ENCODE results near the gene PXN. TPM values are rescaled to one million over a fixed set of nuclear protein-coding genes. Genes with fewer than 3 reads are reported as not detected.

The PXN gene
- total and polyA plus RNA-seq, 2 of the 13 experiments (the other 11 are each of a cell fraction or from before 2014, with no cell fraction given): 13.6 to 14.2 TPM

DNA sequence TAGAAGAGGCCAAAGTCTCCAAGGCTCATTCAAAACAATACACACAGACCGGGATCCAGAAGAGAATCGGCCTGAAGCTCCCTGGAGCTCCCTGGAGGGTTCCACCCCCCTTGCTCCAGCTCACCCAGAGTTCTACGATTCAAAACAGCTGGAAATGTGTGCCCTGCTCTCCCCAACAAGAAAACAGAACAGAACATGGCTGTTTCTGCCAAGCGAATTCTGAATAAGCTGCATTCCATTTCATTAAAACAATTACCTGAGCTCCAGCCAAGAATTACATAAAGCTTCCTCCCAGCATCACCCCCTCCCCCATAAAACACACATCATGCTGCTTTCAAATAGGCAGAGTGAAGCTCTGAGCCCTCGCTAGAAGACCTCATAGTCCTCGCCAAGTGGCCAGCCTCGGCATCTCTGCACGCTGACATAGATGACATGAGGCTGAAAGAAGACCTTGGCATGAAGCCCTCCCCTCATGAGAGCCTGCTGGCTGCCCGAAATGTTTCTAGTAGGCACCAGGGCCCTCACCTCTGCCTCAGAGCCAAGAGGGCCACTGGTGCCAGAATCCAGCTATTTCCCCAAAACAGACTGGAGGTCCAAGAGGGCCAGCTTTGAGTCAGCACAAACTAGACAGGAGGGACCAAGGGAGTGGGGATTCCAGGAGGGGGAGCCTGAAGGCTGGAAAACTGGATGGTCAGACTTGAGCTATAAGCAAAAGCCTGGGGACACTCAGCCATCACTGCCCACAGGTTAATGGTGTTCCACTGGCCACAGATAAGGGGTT is 8.3 kb downstream of the PXN start:
- Histone ChIP-seq H4K20me1 (ENCODE audit: insufficient read depth, low read length) (peaks cover 3% of the 10 kb centered on the region; the same call in 1 of the 2 replicates), H3K9me3 (ENCODE audit: low read length) (no peaks in the 10 kb centered on the region), H3K4me2 (ENCODE audit: low read depth, low read length) (0 out of 2 replicates have a peak overlapping the region, but pooled peaks have one; percentile 4), H3K27me3 (ENCODE audit: control insufficient read depth in 1 of 2, insufficient read depth in 2 of 2, low read length in 2 of 2) (no peaks in the 10 kb centered on the region), H3K79me2 (ENCODE audit: insufficient read depth, low read length) (peaks cover 40% of the 10 kb centered on the region), H3K4me3 (replicated peaks in 1 of 3; ENCODE audit: insufficient read depth in 1 of 3, low read depth in 2 of 3, low read length in 3 of 3) (no peak overlapping the region), H3K27ac (ENCODE audit: extremely low read length, insufficient read depth, low read length) (no peak overlapping the region), H3K4me1 (ENCODE audit: insufficient read depth, low read length) (peaks cover 57% of the 10 kb centered on the region), H2AFZ (ENCODE audit: low read length) (no peak overlapping the region), H3K9ac (ENCODE audit: insufficient read depth, low read depth, low read length) (no peak overlapping the region), H3K36me3 (replicated peaks in 1 of 2; ENCODE audit: control insufficient read depth in 1 of 2, insufficient read depth in 2 of 2, low read length in 2 of 2) (no peaks in the 10 kb centered on the region; a peak in 1 of 5 replicates)
- DNase-seq (ENCODE audit: low spot score) (no peak), ATAC-seq (peak; percentile 40), FAIRE-seq (no peak)
- 91% methylated on average over 4 of the region's 9 CpGs for WGBS (ENCODE audit: low lambda C conversion rate)
- CTCF ChIA-PET (ENCODE audit: low intra/inter-chr PET ratio, low total read pairs): no interaction called here
- POLR2A ChIA-PET: interaction anchor here (0.7 to 13.4 kb wide), 5 partner anchors 8 to 188 kb away, joined by 3 to 265 read pairs (median 4); partner anchors contain the start of genes PXN, RNU4-1 and RPLP0
- in situ Hi-C loops (cut with HindIII; ENCODE audit: extremely low pct_ligation_motif_present, low pct_unique_long_range_greater_than_20kb) (no loop called here), intact Hi-C loops (cut with micrococcal nuclease; ENCODE audit: unreplicated experiment) (no loop called here)
- no TSS peak for BruUV-seq (replicated peaks)
- TF ChIP-seq ZFAT (CRISPR knock-in tag; conservative IDR thresholded peaks at IDR 0.05) (no peak), EED (CRISPR knock-in tag; IDR thresholded peaks at IDR 0.05) (no peak), MXD4 (CRISPR knock-in tag; IDR thresholded peaks at IDR 0.05) (no peak), NR2F2 (IDR thresholded peaks at IDR 0.05; ENCODE audit: borderline replicate concordance, low read depth) (no peak), FOXK1 (CRISPR knock-in tag; IDR thresholded peaks at IDR 0.05; ENCODE audit: borderline replicate concordance, low read depth) (no peak), ZNF382 (CRISPR knock-in tag; IDR thresholded peaks at IDR 0.05; ENCODE audit: borderline replicate concordance) (no peak), PHB2 (IDR thresholded peaks at IDR 0.05; ENCODE audit: partially characterized antibody) (no peak), ZFP82 (CRISPR knock-in tag; IDR thresholded peaks at IDR 0.05; ENCODE audit: borderline replicate concordance) (no peak), AKAP8 (CRISPR knock-in tag; IDR thresholded peaks at IDR 0.05) (no peak), ZBTB8A (CRISPR knock-in tag; IDR thresholded peaks at IDR 0.05; ENCODE audit: borderline replicate concordance, low read depth) (no peak)
- TF ChIP-seq, protein P1, sequence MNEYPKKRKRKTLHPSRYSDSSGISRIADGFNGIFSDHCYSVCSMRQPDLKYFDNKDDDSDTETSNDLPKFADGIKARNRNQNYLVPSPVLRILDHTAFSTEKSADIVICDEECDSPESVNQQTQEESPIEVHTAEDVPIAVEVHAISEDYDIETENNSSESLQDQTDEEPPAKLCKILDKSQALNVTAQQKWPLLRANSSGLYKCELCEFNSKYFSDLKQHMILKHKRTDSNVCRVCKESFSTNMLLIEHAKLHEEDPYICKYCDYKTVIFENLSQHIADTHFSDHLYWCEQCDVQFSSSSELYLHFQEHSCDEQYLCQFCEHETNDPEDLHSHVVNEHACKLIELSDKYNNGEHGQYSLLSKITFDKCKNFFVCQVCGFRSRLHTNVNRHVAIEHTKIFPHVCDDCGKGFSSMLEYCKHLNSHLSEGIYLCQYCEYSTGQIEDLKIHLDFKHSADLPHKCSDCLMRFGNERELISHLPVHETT (CRISPR knock-in tag; conservative IDR thresholded peaks at IDR 0.05): no peak
- TF ChIP-seq, protein P2, sequence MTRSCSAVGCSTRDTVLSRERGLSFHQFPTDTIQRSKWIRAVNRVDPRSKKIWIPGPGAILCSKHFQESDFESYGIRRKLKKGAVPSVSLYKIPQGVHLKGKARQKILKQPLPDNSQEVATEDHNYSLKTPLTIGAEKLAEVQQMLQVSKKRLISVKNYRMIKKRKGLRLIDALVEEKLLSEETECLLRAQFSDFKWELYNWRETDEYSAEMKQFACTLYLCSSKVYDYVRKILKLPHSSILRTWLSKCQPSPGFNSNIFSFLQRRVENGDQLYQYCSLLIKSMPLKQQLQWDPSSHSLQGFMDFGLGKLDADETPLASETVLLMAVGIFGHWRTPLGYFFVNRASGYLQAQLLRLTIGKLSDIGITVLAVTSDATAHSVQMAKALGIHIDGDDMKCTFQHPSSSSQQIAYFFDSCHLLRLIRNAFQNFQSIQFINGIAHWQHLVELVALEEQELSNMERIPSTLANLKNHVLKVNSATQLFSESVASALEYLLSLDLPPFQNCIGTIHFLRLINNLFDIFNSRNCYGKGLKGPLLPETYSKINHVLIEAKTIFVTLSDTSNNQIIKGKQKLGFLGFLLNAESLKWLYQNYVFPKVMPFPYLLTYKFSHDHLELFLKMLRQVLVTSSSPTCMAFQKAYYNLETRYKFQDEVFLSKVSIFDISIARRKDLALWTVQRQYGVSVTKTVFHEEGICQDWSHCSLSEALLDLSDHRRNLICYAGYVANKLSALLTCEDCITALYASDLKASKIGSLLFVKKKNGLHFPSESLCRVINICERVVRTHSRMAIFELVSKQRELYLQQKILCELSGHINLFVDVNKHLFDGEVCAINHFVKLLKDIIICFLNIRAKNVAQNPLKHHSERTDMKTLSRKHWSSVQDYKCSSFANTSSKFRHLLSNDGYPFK (CRISPR knock-in tag; IDR thresholded peaks at IDR 0.05; ENCODE audit: borderline replicate concordance): no peak

All from HepG2 (cell line).